Stimulated activated CD8-positive, alpha-beta memory T cell treated with anti-CD3 and anti-CD28 coated beads, Interleukin-12 subunit alpha, Interleukin-12 subunit beta, amount 100 ng/mL, for 24 hours (primary cell): ENCODE data around the gene TOR4A.

Experiments used
- DNase-seq: peaks from one replicate; pipeline ENCODE4 v3.0.0-alpha.2; 2020; ENCODE audit errors: extremely low read depth

TOR4A gene

GRCh38 chr9:137306066-137306849, 28.7 kb downstream of the TOR4A start:
- DNase-seq = no peak

GRCh38 chr9:137306850-137307254, 29.3 kb downstream of the TOR4A start:
- no peak for DNase-seq

- no peak for DNase-seq
Measured at GRCh38 chr9:137307255-137308056, 29.9 kb downstream of the TOR4A start.

GRCh38 chr9:137308057-137308619, 30.6 kb downstream of the TOR4A start:
- no peak for DNase-seq

DNA sequence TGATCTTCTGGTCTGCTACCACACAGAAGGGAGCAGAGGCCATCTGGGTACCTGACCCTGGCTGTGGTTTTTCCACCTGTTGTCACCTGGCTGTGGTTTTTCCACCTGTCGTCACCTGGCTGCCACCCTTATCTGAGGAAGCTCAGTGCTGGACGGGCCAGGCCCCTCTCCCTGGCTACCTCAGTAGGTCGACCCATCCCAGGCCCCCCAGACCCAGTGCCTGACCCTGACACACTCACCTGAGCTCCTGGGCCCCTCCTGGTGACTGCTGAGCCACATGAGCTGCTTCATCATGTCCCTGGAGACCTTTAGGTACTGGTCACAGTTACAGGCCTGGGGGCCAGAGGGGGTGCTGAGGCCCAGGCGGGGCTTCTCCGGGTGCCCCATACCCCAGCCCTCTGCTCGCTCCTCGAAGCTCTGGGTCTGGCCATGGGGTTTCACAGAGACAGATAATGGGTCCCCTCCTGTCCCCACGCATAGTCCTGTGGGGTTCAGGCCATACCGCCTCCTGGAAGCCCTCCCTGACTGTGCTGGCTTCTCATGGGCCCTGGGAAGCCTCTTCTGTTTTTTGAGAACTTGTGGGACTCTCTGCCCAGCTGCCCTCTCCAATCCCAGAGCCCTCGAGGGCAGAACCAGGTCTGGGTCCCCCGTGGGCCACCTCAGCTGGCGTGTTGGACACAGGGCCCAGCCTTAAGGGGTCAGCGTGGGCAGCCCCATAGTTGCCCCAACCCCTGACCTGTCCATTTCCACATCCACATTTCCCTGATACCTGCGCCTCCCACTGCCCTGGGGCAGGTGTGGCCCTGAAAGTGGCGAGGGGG, 32.1 kb downstream of the TOR4A start:
- no peak for DNase-seq

DNA sequence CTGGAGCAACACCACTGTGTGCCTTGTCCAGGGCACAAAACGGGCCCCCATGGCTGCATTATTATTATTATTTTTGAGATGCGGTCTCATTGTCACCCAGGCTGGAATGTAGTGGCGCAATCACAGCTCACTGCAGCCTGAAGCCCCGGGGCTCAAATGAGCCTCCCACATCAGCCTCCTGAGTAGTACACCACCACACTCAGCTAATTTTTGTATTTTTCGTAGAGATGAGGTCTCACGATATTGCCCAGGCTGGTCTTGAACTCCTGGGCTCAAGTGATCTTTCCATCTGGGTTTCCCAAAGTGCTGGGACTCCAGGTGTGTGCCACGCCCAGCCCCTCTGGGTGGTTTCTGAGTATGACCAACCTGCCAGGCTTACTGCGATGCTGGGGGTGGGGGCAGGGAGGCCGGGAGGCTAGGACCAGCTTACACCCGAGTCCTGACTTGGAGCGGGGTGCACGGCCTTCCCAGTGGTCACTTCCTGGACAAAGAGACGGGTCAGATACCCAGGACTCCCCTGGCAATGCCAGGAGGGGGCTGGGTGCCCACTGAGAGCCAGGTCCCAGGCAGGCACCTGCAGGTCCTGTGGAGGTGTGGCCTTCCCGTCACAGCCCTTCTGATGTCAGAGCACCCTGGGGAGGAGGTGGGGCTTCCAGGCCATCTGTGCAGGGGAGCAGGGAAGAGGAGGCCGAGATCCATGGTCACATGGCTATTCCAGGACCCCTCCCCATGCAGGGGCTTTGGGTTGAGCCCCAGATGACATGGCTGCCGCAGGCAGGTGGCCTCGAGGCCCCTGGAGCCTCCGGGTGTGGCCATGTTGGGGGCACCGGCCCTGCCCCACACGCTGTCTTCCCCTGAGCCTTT, 32.9 kb downstream of the TOR4A start:
- no peak for DNase-seq

- no peak for DNase-seq
Measured at GRCh38 chr9:137311171-137311985, 33.9 kb downstream of the TOR4A start.

DNA sequence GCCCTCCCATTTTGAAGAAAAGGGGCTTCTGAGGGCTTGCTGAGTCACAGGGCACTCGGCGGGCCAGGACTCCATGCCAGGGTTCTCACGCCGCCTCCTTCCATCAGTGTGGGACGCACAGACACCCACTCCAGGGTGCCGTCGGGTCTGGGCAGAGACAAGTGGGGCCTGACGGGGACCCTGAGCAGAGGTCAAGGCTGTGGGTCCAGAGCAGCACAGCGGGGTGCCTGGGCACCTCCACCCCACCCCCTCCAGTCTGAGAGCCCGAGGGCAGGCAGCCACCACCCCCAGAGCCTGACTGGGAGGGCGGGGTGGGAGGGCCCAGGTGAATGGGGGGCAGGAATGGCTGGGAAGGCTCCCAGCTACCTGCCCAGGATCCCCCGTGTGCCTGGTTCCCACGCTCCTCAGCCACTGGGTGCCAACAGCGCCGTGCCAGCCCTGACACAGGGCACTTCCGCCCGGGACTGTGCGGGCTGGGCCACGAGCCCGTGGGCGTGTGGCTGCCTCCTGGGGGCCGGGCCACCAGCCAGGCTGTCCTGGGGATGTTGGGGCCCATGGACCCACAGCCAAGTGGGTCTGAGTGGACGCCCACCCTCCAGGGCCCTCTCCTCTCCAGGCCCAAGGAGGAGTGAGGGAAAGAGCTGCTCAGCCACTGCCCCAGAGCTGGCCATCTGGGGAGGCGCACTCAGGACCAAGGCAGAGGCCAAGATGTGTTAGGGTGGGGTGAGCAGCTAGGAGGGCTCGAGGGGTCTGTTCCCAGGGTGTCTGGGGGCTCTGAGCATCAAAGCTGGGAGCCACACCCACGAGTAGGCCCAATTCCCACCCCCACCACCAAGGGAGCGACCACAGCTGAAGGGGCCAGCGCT, 34.7 kb downstream of the TOR4A start:
- DNase-seq = no peak

DNA sequence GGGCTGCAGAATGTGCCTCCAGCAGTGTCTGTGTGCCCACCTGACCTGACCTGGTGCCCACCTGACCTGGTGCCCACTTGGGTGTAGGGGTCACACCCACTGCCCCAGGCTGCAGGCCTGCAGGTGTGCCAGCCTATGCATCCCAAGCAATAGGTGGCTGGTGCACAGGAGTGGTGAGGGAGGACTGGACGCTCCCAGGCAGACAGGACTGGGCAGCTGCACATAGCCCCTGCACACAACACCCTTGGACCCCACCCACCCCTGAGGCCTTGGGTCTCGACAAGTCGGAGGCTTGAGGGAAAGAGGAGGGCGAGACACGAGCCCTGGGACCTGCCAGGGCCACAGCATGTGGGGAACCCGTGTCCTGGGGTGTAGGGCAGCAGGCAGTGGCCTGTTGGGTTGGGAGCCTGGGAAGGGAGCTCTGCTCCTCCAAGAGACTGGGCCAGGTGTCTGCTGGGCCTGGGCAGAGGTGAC, 35.4 kb downstream of the TOR4A start:
- DNase-seq = no peak

- DNase-seq = no peak
Measured at GRCh38 chr9:137313326-137313936, 35.9 kb downstream of the TOR4A start.

DNA sequence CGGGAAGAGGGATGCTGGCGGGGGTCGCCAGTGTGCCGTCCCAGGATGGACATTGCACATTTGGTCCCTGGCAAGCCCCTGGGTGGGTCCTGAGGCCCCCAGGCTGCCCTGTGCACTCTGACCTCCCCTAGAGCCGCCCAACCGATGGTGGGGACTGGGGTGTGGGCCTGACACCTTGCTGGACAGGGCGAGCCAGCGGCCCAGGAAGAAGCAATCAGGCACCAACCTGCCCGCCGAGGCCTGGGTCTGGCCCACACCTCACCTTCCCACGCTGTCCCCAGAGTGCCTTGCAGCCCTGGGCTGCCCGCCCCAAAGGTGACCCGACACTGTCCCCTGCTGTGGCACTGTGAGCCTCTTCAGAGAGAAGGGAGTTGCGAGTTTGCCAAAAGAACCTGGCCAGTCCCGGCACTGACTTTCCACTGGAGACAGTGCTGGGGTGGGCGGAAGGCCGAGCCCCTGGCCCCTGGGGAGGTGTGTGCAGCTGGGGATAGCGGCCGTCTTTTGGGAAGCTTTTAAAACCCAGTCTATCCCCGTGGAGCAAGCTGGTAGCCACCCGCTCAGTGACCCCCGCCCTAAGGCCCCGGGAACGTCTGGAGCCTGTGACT, 36.5 kb downstream of the TOR4A start:
- DNase-seq = no peak

- DNase-seq = no peak
Measured at GRCh38 chr9:137314561-137315560, 37.3 kb downstream of the TOR4A start.

DNA sequence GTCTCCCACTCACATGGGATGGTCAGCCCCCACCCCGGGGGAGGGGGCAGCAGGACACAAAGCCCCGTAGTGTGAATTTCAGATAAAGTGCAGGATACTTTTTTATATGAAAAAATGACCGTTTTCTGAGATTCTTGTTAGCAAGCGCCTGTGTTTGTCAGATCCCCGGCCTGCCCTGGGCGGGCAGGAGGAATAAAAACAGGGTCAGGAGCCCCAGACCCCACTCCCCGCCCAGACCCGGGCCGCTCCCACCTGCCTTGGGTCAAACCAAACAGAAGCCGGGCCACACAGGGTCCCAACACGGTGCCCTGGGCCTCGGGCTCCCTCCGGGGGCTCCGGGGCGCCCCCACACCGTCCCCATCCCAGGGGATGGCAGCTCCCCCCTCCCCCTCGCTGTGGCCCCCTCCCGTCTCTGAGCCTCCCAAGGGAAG, 38.1 kb downstream of the TOR4A start:
- no peak for DNase-seq

DNA sequence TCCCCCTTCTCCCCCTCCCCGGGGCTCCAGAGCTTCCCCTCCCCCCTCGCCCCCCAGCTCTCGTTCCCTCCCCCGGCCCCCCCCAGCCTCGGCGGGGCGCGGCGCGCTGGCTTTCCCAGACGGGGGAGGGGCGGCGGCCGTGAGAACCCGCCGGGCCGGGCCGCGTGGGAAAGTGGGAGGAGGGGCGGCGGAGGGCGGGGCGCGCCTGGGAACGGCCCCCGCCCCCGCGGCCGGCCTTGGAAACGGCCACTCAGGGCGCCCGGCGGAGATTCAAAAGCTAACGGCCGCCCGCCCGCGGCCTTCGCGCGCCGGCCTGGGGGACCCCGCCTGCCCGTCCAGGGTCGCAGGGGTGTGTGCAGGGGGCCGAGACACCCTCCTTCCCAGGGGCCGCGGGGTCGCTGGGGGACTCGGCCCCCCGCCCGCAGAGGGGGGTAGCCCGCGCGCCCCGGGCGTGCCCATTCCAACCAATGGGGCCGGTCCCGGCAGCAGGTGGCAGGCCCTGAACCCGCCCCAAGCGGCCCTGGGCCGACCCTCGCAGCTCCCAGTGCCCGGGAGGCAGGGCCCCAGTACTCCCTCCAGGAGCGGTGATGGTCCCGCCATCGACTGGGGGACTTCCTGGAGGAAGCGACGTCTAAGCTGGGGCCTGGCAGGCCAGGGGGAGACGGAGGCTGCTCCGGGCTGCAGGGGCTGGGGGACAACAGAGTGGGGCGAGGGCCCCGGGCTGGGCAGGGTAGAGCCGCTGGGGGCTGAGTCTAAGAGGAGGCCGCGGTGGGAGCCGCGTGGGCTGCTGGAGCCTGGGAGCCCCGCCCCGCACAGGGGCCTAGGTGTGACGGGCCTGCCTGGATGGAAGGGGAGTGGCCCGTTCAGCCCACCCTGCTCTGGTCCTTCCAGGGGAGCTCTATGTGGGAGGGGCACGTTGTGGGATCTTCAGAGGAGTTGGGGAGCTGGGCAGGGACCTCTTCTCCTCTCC, 38.8 kb downstream of the TOR4A start:
- no peak for DNase-seq

- DNase-seq = no peak
Measured at GRCh38 chr9:137317021-137317717, 39.6 kb downstream of the TOR4A start.
